ENCODE data around the gene GSAP. TPM values are rescaled to one million over a fixed set of nuclear protein-coding genes. Genes with fewer than 3 reads are reported as not detected.
A peak's percentile ranks its signal among the peaks of the same experiment; 100 is the strongest.

The GSAP gene
- total and polyA plus RNA-seq, 12 donors: 1.7 to 23.7 (median 7.9) TPM

- Histone ChIP-seq H3K36me3 (peaks cover 0 to 36% (median 0%) of the 10 kb centered on the region in 9 donors), H3K4me1 (peaks cover 0 to 20% (median 4%) of the 10 kb centered on the region in 9 donors), H3K27ac (peak overlapping the region in 3 of 10 donors; percentile 3 to 54 (median 19)), H3K27me3 (no peaks in the 10 kb centered on the region), H3K9me3 (no peaks in the 10 kb centered on the region), H3K4me3 (no peak overlapping the region)
- TF ChIP-seq CTCF (IDR thresholded peaks at IDR 0.05): no peak
- ATAC-seq (no peak), DNase-seq (no peak)
- intact Hi-C loops (cut with DNase I): no loop called here
- WGBS, 2 donors: 62 to 68% methylated on average over 1 of the region's 1 CpG
These were observed 56.0 kb downstream of the GSAP start for GRCh38 chr7:77360104-77360503.

- Histone ChIP-seq H3K27me3 (no peaks in the 10 kb centered on the region), H3K27ac (peak overlapping the region in 2 of 10 donors; percentile 19 to 54)
These were observed 56.5 kb downstream of the GSAP start for GRCh38 chr7:77359599-77359998.

GRCh38 chr7:77354914-77355313 is 61.2 kb downstream of the GSAP start:
- H3K4me1 ChIP-seq: peaks cover 0 to 44% (median 29%) of the 10 kb centered on the region in 9 donors
- intact Hi-C loops (cut with DNase I): no loop called here
- WGBS, 2 donors: 91 to 97% methylated on average over 9 of the region's 9 CpGs
- peaks cover 0 to 34% (median 0%) of the 10 kb centered on the region in 9 donors for H3K36me3 ChIP-seq
- no peak for TF ChIP-seq CTCF (IDR thresholded peaks at IDR 0.05)
- no peaks in the 10 kb centered on the region for H3K9me3 ChIP-seq
- no peak for DNase-seq
- no peaks in the 10 kb centered on the region for H3K27me3 ChIP-seq
- H3K27ac ChIP-seq: no peak overlapping the region
- no peak for ATAC-seq
- no peak overlapping the region for H3K4me3 ChIP-seq

More at GRCh38 chr7:77359599-77359998, 56.5 kb downstream of the GSAP start:
- Histone ChIP-seq H3K4me3 (no peak overlapping the region), H3K9me3 (no peaks in the 10 kb centered on the region), H3K36me3 (peaks cover 0 to 40% (median 0%) of the 10 kb centered on the region in 9 donors), H3K4me1 (peaks cover 0 to 20% (median 4%) of the 10 kb centered on the region in 9 donors)
- 55% methylated on average over 1 of the region's 1 CpG for WGBS, 2 donors
- DNase-seq (no peak), ATAC-seq (peak in 1 of 8 donors; percentile 24)
- no peak for TF ChIP-seq CTCF (IDR thresholded peaks at IDR 0.05)
- intact Hi-C loops (cut with DNase I): no loop called here

- no peak overlapping the region for H3K27ac ChIP-seq
- no peaks in the 10 kb centered on the region for H3K9me3 ChIP-seq
- WGBS, 2 donors: 52% methylated on average over 2 of the region's 2 CpGs
- H3K4me3 ChIP-seq: no peak overlapping the region
- DNase-seq (no peak), ATAC-seq (no peak)
- TF ChIP-seq CTCF (IDR thresholded peaks at IDR 0.05): no peak
- H3K36me3 ChIP-seq: peaks cover 0 to 34% (median 0%) of the 10 kb centered on the region in 9 donors
- intact Hi-C loops (cut with DNase I): no loop called here
- peaks cover 0 to 41% (median 27%) of the 10 kb centered on the region in 9 donors for H3K4me1 ChIP-seq
- H3K27me3 ChIP-seq: no peaks in the 10 kb centered on the region
These were observed 61.7 kb downstream of the GSAP start for GRCh38 chr7:77354484-77354883.
